Smooth muscle cell (in vitro differentiated cells): ENCODE results near the gene FAM78A. TPM values are rescaled to one million over a fixed set of nuclear protein-coding genes. Genes with fewer than 3 reads are reported as not detected.

ENCODE experiments used
- DNase-seq: peaks from one replicate; lab custom pipeline; 2025; ENCODE audit not compliant: unreplicated experiment; lab: John Stamatoyannopoulos, UW
- H2AFZ ChIP-seq: fragments of 200-600 bp; sonication (generic); 2 replicates; pipeline ENCODE4 v1.6.0; 2016; ENCODE audit warnings: antibody characterized with exemption, low read depth, mild to moderate bottlenecking
- H3F3A ChIP-seq: fragments of 200-600 bp; sonication (generic); 2 replicates; pipeline ENCODE4 v1.6.0; 2017; ENCODE audit warnings: antibody characterized with exemption, low read depth
- H3K27ac ChIP-seq: fragments of 200-600 bp; sonication (generic); 2 replicates; pipeline ENCODE4 v1.5.1; 2016; ENCODE audit warnings: low read depth, mild to moderate bottlenecking
- H3K27me3 ChIP-seq: fragments of 200-600 bp; sonication (generic); 2 replicates; pipeline ENCODE4 v1.6.1; 2016; ENCODE audit warnings: low read depth, mild to moderate bottlenecking
- H3K36me3 ChIP-seq: fragments of 200-600 bp; sonication (generic); 2 replicates; pipeline ENCODE4 v1.5.1; 2016; ENCODE audit warnings: low read depth
- H3K4me1 ChIP-seq: fragments of 200-600 bp; sonication (generic); 2 replicates; pipeline ENCODE4 v1.5.1; 2016; ENCODE audit warnings: low read depth
- H3K4me2 ChIP-seq: fragments of 200-600 bp; sonication (generic); 2 replicates; pipeline ENCODE4 v1.6.0; 2016; ENCODE audit warnings: mild to moderate bottlenecking
- H3K4me3 ChIP-seq: fragments of 200-600 bp; sonication (generic); 2 replicates; pipeline ENCODE4 v1.5.1; 2016; ENCODE audit warnings: mild to moderate bottlenecking
- H3K79me2 ChIP-seq: fragments of 200-600 bp; sonication (generic); 2 replicates; pipeline ENCODE4 v1.6.0; 2016; ENCODE audit warnings: low read depth, mild to moderate bottlenecking
- H3K9ac ChIP-seq: fragments of 200-600 bp; sonication (generic); 2 replicates; pipeline ENCODE4 v1.6.0; 2016; ENCODE audit warnings: low read depth
- H3K9me3 ChIP-seq: fragments of 200-600 bp; sonication (generic); replicated peaks from 2 replicates; pipeline ENCODE4 v1.5.1; 2016; ENCODE audit warnings: low read depth
- H4K20me1 ChIP-seq: fragments of 200-600 bp; sonication (generic); 2 replicates; pipeline ENCODE4 v1.6.0; 2016; ENCODE audit warnings: low read depth
- CTCF ChIP-seq: fragments of 200-600 bp; sonication (generic); IDR thresholded peaks from 2 replicates; pipeline ENCODE4 v1.5.1; 2017; ENCODE audit warnings: borderline replicate concordance, mild to moderate bottlenecking, antibody characterized with exemption; ENCODE audit not compliant: insufficient read depth, poor library complexity, severe bottlenecking
- WGBS: methylation state at CpG from one replicate; pipeline ENCODE4 v1.1.7; 2016; ENCODE audit warnings: low lambda C conversion rate; 5-methylcytosine and 5-hydroxymethylcytosine counted together
- polyA plus RNA-seq: library from polyadenylated mRNA; unstranded; fragments of >200 nt; fragmentation: Nextera tagmentation; extraction: Ambion mirVana; gene quantifications from 2 replicates; pipeline ENCODE4 v1.2.1, GENCODE V29; 2016
- total RNA-seq: library from RNA; depleted of rRNA; stranded (reverse); fragments of >200 nt; gene quantifications from 2 replicates; pipeline ENCODE4 v1.2.3, GENCODE V29; 2014

Gene FAM78A
- total and polyA plus RNA-seq, 2 experiments from 2014 or later = 3.6 to 4.2 TPM

DNA sequence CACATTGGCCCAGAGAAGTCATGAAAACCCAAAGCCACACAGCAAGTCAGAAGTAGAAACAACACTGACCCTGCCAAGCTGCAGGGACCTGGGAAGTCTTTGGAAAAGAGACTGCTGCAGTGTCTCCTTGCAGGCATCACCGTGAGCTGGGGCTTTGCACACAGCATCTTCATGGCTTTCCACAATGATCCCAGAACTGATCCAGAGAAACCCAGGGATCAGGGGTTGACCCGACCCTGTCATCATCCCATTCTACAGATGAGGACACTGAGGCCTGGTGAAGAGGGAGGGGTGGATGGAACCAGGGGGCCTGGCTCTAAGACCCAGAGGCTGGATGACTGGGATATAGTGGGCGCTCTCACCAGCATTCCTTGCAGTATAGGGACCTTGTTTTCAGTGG is 4.3 kb upstream of the FAM78A start:
- H2AFZ ChIP-seq = no peak overlapping the region
- H3K4me1 ChIP-seq = peaks cover 8% of the 10 kb centered on the region
- WGBS = 96% methylated on average over 3 of the region's 3 CpGs
- peaks cover 28% of the 10 kb centered on the region for H3K27me3 ChIP-seq
- no peaks in the 10 kb centered on the region for H4K20me1 ChIP-seq
- H3K27ac ChIP-seq = no peak overlapping the region
- TF ChIP-seq CTCF = no peak
- no peak overlapping the region for H3K4me2 ChIP-seq
- no peaks in the 10 kb centered on the region for H3F3A ChIP-seq
- H3K4me3 ChIP-seq = no peak overlapping the region
- no peaks in the 10 kb centered on the region for H3K79me2 ChIP-seq
- H3K36me3 ChIP-seq = no peaks in the 10 kb centered on the region
- DNase-seq = no peak
- H3K9me3 ChIP-seq = no peaks in the 10 kb centered on the region
- H3K9ac ChIP-seq = no peak overlapping the region

- Histone ChIP-seq H3K79me2 (no peaks in the 10 kb centered on the region), H3F3A (no peaks in the 10 kb centered on the region), H3K27ac (no peak overlapping the region), H3K4me3 (no peak overlapping the region), H4K20me1 (no peaks in the 10 kb centered on the region), H2AFZ (no peak overlapping the region), H3K27me3 (peaks cover 28% of the 10 kb centered on the region), H3K36me3 (no peaks in the 10 kb centered on the region), H3K4me1 (peaks cover 10% of the 10 kb centered on the region), H3K9ac (no peak overlapping the region), H3K9me3 (no peaks in the 10 kb centered on the region), H3K4me2 (no peak overlapping the region)
- 70% methylated on average over 19 of the region's 19 CpGs for WGBS
- TF ChIP-seq CTCF = no peak
- no peak for DNase-seq
Observed at GRCh38 chr9:131279863-131280570, 3.7 kb upstream of the FAM78A start.

DNA sequence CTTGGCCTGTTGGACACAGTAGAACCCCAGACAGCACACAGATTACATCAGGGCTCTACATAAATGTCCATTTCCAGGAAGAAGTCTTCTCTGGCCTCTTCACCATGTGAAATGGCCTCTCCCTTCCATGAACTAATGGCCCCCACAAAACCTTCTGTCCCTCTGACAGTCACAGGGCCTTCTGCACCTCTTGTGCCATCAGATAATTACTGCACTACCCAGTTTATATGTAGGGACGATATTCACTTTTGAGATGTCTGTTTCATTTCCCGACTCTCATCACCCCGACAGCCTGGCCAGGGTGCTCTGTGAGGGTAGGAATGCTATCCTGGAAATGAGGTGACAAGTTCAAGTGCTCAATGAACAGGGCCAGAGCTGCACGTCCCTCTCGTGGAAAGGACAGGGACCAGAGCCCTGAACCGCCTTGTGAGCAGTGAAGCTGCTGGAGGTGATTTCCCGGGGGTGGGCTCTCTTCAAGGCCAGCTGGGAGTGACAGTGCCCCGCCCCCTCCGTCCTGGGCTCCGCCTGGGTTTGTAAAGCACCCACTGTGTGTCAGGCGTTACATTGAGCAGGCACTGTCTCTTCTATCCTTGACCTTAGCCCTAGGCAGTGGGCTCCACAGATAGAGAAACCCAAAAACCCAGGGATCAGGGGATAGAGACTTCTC is 3.0 kb upstream of the FAM78A start:
- DNase-seq = no peak
- Histone ChIP-seq H3K36me3 (no peaks in the 10 kb centered on the region), H3K4me1 (peaks cover 15% of the 10 kb centered on the region), H3K27me3 (peaks cover 28% of the 10 kb centered on the region), H4K20me1 (no peaks in the 10 kb centered on the region), H3K9me3 (no peaks in the 10 kb centered on the region), H3K4me3 (no peak overlapping the region), H2AFZ (no peak overlapping the region), H3K79me2 (peaks cover 1% of the 10 kb centered on the region), H3K27ac (no peak overlapping the region), H3F3A (no peaks in the 10 kb centered on the region), H3K9ac (no peak overlapping the region), H3K4me2 (no peak overlapping the region)
- TF ChIP-seq CTCF = no peak
- WGBS = 81% methylated on average over 11 of the region's 11 CpGs
